Heart left ventricle (tissue), 16 donors: ENCODE results near the gene LAPTM4A. TPM values are rescaled to one million over a fixed set of nuclear protein-coding genes. Genes with fewer than 3 reads are reported as not detected.

Source experiments
- ATAC-seq, 4 donors: fragments of 200-7000 bp; cut with Tn5 transposase; one replicate each; pipeline ENCODE4 v1.9.1; 2020 to 2022; ENCODE audit warnings: moderate library complexity in 4 of 4, mild to moderate bottlenecking in 3 of 4, moderate number of reproducible peaks in 1 of 4
- DNase-seq, 5 donors: peaks; one replicate each; pipeline ENCODE4 v3.0.0-alpha.2; 2020
- H3K27ac ChIP-seq, 12 donors: fragments of 200-600 bp; sonication (generic) in 4 of 12; one replicate each; pipeline versions ENCODE4 v1.5.0 to v1.8.0; 2016 to 2022; ENCODE audit warnings: mild to moderate bottlenecking in 2 of 12
- H3K27me3 ChIP-seq, 9 donors: fragments of 200-600 bp; sonication (generic) in 2 of 9; one replicate each; pipeline versions ENCODE4 v1.5.1 to v1.8.0; 2016 to 2022; ENCODE audit warnings: mild to moderate bottlenecking in 3 of 9
- H3K36me3 ChIP-seq, 9 donors: fragments of 200-600 bp; sonication (generic) in 2 of 9; one replicate each; pipeline versions ENCODE4 v1.5.0 to v1.8.0; 2018 to 2022; ENCODE audit warnings: mild to moderate bottlenecking in 2 of 9
- H3K4me1 ChIP-seq, 12 donors: fragments of 200-600 bp; sonication (generic) in 4 of 12; one replicate each; pipeline versions ENCODE4 v1.5.0 to v1.8.0; 2016 to 2022; ENCODE audit warnings: mild to moderate bottlenecking in 3 of 12
- H3K4me3 ChIP-seq, 12 donors: fragments of 200-600 bp; sonication (generic) in 4 of 12; one replicate each; pipeline versions ENCODE4 v1.5.0 to v1.8.0; 2017 to 2022; ENCODE audit warnings: mild to moderate bottlenecking in 9 of 12, moderate library complexity in 4 of 12
- H3K9me3 ChIP-seq, 12 donors: fragments of 200-600 bp; sonication (generic) in 4 of 12; one replicate each; pipeline versions ENCODE4 v1.5.0 to v1.8.0; 2016 to 2022; ENCODE audit warnings: mild to moderate bottlenecking in 1 of 12
- POLR2A ChIP-seq, 2 donors: fragments of 450-650 bp; IDR thresholded peaks; one replicate each; pipeline ENCODE4 v1.6.1; 2017; ENCODE audit warnings: antibody characterized with exemption in 2 of 2, mild to moderate bottlenecking in 2 of 2, moderate library complexity in 2 of 2
- WGBS, 4 donors: extraction: QIAGEN DNeasy Blood & Tissue Kit in 2 of 4; methylation state at CpG; one replicate each; pipeline versions ENCODE4 v1.1.5 to v1.1.7; 2013 to 2018; 5-methylcytosine and 5-hydroxymethylcytosine counted together
- intact Hi-C, 10 donors: fragments of 100-400 bp; cut with DNase I; formaldehyde crosslinking; loops; one replicate each; pipeline versions ENCODE4 v1.11.1 to v1.14.2; 2022
- polyA plus RNA-seq, 2 donors: library from polyadenylated mRNA; stranded (reverse); fragments of 200-250 nt; gene quantifications; one replicate each; pipeline ENCODE4 v1.2.3, GENCODE V29; 2013
- total RNA-seq, 9 donors: library from RNA; depleted of rRNA in 2 of 9; stranded (reverse); fragments of >200 nt in 2 of 9; fragmentation: NEBNext Ultra II Directional in 3 of 9; extraction: Animal tissue kit (Norgen Biotek cat#: 25700) in 3 of 9; gene quantifications; one replicate each; pipeline versions ENCODE4 v1.1.0 to v1.2.4, GENCODE V29; 2016 to 2023
- TF ChIP-seq, protein P1 (sequence below), 12 donors: fragments of 200-600 bp; sonication (generic) in 4 of 12; IDR thresholded peaks; one replicate each; pipeline versions ENCODE4 v1.5.0 to v1.8.0; 2018 to 2022; ENCODE audit warnings: antibody characterized with exemption in 12 of 12, mild to moderate bottlenecking in 5 of 12
- donor health status: ischemic (EF 13 %, LVEDD 7.1; RV severe dilation, severe dysfunction).
- donor health status: healthy with polysubstance abuse.
- donor health status: DM: no; HTN: yes; CAD: no.
- donor health status: DM: no; HTN: no; CAD: no.
- donor health status: ischemic (EF 25% LVEDD 6.9; RV normal size, moderate dysfunction).
- donor health status: ischemic (EF 25% LVEDD 5.7; RV mildly dilated, moderate dysfunction).
- donor health status: healthy.
- donor health status: DM: yes; HTN: yes; CAD: no.
- donor health status: ischemic (EF 35%, LVEDD 5.7; RV mildly dilated, moderate dysfunction).
- donor health status: nonischemic (EF 11% LVEDD 7.7; RV severe dilation, severe dysfunction).
- donor health status: DM: yes; HTN: yes; CAD: no.
- donor health status: PGD.
- donor health status: ischemic (EF 29% LVEDD 5.4; RV normal size, mild dysfunction).
- donor health status: nonischemic (EF 23%, LVEDD 6.1; RV moderate dilation, normal function).

Gene LAPTM4A
- total and polyA plus RNA-seq, 11 donors, result 107 to 241 (median 177) TPM

- H3K4me1 ChIP-seq, result peaks cover 0 to 39% (median 28%) of the 10 kb centered on the region in 12 donors
- ATAC-seq (no peak), DNase-seq (no peak)
- no peaks in the 10 kb centered on the region for H3K9me3 ChIP-seq
- peak overlapping the region; percentile 27 to 91 (median 76) for H3K4me3 ChIP-seq
- H3K27me3 ChIP-seq, result no peaks in the 10 kb centered on the region
- intact Hi-C loops, result loop anchor here in 4 of 10 donors (5.0 kb wide), 4 partner anchors 35 to 295 kb away; partner anchors contain the start of gene TTC32 (in 1 of the 4)
- WGBS, 4 donors, result 1 to 3% (median 2%) methylated on average over 10 of the region's 10 CpGs
- no peaks in the 10 kb centered on the region for H3K36me3 ChIP-seq
- TF ChIP-seq POLR2A (IDR thresholded peaks at IDR 0.05), result no peak
- peak overlapping the region; percentile 94 to 99 (median 98) for H3K27ac ChIP-seq
Measured at GRCh38 chr2:20052229-20052851, 912 bp upstream of the LAPTM4A start.

DNA sequence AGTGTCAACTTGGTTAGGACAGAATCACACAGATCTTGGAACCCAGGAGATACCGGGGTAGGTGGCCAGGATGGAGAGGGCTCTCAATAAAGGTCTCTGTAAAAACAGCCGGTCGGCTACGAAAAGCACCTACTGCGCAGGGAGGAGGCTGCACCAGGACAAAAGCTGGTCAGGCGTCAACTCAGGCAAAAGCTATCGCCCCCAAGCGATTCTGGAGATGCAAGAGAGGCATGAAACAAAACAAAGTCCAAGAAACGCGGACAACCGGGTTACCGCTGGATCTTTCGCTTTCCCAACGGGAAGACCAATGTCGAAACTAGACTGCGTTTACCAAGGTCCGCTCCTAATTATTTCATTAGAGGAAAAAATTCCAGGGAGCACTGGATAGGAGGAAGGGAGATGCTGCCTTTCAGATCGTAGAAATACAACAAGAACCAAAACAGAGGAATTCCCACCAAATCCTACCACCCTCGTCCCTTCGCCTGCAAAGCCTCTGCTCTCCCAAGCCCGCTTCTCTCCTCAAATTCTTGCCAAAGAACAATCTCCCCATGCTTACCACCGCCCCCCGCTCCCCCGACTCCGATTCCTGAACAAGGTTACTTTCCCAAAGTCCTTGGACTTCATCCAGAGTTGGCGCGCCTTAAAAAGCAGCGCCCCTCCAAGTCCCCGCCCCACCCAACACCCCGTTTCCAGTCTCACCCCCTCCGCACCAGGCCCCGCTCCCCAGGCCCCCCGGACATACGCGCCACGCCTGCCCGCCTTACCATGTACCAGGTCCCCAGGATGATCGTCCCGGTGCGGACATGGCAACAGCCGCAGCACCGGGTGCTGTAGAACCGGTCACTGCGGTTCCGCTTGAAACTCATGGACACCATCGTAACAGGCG, 539 bp downstream of the LAPTM4A start:
- DNase-seq (peak in 4 of 5 donors; percentile 47 to 59 (median 56)), ATAC-seq (peak; percentile 15 to 27 (median 18))
- intact Hi-C loops, result loop anchor here in 4 of 10 donors (2.0 to 5.0 kb wide), 6 partner anchors 22 to 296 kb away; partner anchors contain the start of gene TTC32 (in 1 of the 4)
- peaks cover 2 to 45% (median 32%) of the 10 kb centered on the region in 12 donors for H3K4me1 ChIP-seq
- H3K27ac ChIP-seq, result peak overlapping the region; percentile 94 to 99 (median 98)
- TF ChIP-seq, protein P1, sequence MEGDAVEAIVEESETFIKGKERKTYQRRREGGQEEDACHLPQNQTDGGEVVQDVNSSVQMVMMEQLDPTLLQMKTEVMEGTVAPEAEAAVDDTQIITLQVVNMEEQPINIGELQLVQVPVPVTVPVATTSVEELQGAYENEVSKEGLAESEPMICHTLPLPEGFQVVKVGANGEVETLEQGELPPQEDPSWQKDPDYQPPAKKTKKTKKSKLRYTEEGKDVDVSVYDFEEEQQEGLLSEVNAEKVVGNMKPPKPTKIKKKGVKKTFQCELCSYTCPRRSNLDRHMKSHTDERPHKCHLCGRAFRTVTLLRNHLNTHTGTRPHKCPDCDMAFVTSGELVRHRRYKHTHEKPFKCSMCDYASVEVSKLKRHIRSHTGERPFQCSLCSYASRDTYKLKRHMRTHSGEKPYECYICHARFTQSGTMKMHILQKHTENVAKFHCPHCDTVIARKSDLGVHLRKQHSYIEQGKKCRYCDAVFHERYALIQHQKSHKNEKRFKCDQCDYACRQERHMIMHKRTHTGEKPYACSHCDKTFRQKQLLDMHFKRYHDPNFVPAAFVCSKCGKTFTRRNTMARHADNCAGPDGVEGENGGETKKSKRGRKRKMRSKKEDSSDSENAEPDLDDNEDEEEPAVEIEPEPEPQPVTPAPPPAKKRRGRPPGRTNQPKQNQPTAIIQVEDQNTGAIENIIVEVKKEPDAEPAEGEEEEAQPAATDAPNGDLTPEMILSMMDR (IDR thresholded peaks at IDR 0.05), result peak in 5 of 12 donors; percentile 14 to 39 (median 31)
- TF ChIP-seq POLR2A (IDR thresholded peaks at IDR 0.05), result peak in 1 of 2 donors; percentile 27
- WGBS, 4 donors, result 1% methylated on average over 39 to 47 of the region's 47 CpGs
- peaks cover 0 to 4% (median 0%) of the 10 kb centered on the region in 9 donors for H3K36me3 ChIP-seq
- H3K4me3 ChIP-seq, result peak overlapping the region; percentile 60 to 91 (median 82)
- no peaks in the 10 kb centered on the region for H3K27me3 ChIP-seq
- H3K9me3 ChIP-seq, result no peaks in the 10 kb centered on the region

GRCh38 chr2:20050104-20050645, 1.3 kb downstream of the LAPTM4A start:
- intact Hi-C loops, result loop anchor here in 4 of 10 donors (2.0 to 5.0 kb wide), 6 partner anchors 23 to 297 kb away; partner anchors contain the start of gene TTC32 (in 1 of the 4)
- peaks cover 6 to 52% (median 38%) of the 10 kb centered on the region in 12 donors for H3K4me1 ChIP-seq
- 0 to 1% (median 0%) methylated on average over 10 of the region's 10 CpGs for WGBS, 4 donors

DNA sequence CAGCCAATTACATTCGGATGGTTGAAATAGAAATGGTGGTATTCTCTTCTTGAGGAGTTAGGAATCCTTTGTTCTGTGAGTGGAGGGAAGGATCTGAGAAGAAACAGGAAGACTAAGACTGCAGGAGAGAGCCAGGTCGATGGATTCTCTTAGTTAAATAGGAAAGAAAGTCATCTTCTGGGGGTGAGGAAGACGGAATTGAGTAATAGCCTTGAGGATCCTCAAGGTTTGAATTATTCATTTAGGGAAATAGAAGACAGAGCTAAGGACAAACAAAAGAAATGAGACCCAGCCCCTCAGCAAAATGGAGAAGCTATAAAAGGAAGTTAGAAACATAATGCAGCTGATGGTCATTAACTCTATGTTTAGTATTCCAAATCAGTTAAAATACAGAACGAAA, 1.8 kb downstream of the LAPTM4A start:
- H3K4me3 ChIP-seq, result peak overlapping the region; percentile 60 to 91 (median 82)
- WGBS, 4 donors, result 2 to 3% (median 2%) methylated on average over 4 of the region's 4 CpGs
- no peaks in the 10 kb centered on the region for H3K27me3 ChIP-seq
- no peak for TF ChIP-seq POLR2A (IDR thresholded peaks at IDR 0.05)
- peaks cover 6 to 58% (median 43%) of the 10 kb centered on the region in 12 donors for H3K4me1 ChIP-seq
- ATAC-seq, result no peak
- no peak for DNase-seq
- H3K27ac ChIP-seq, result peak overlapping the region; percentile 94 to 99 (median 98)
- H3K36me3 ChIP-seq, result peaks cover 0 to 4% (median 0%) of the 10 kb centered on the region in 9 donors
- intact Hi-C loops, result loop anchor here in 4 of 10 donors (2.0 to 5.0 kb wide), 6 partner anchors 23 to 298 kb away; partner anchors contain the start of gene TTC32 (in 1 of the 4)
- no peaks in the 10 kb centered on the region for H3K9me3 ChIP-seq

More at GRCh38 chr2:20050104-20050645, 1.3 kb downstream of the LAPTM4A start:
- DNase-seq (no peak), ATAC-seq (no peak)
- Histone ChIP-seq H3K9me3 (no peaks in the 10 kb centered on the region), H3K27ac (peak overlapping the region; percentile 94 to 99 (median 98)), H3K4me3 (peak overlapping the region; percentile 60 to 91 (median 82)), H3K27me3 (no peaks in the 10 kb centered on the region), H3K36me3 (peaks cover 0 to 4% (median 0%) of the 10 kb centered on the region in 9 donors)
- TF ChIP-seq, protein P1 (IDR thresholded peaks at IDR 0.05), result no peak
- no peak for TF ChIP-seq POLR2A (IDR thresholded peaks at IDR 0.05)
